NCI-H1105 treated with DMSO at 0.1 percent for 48 hours (cell line): ENCODE results near the gene LCE1C.

Source experiments
- DNase-seq: peaks from one replicate; lab custom pipeline; 2025; lab: John Stamatoyannopoulos, UW

The LCE1C gene

DNA sequence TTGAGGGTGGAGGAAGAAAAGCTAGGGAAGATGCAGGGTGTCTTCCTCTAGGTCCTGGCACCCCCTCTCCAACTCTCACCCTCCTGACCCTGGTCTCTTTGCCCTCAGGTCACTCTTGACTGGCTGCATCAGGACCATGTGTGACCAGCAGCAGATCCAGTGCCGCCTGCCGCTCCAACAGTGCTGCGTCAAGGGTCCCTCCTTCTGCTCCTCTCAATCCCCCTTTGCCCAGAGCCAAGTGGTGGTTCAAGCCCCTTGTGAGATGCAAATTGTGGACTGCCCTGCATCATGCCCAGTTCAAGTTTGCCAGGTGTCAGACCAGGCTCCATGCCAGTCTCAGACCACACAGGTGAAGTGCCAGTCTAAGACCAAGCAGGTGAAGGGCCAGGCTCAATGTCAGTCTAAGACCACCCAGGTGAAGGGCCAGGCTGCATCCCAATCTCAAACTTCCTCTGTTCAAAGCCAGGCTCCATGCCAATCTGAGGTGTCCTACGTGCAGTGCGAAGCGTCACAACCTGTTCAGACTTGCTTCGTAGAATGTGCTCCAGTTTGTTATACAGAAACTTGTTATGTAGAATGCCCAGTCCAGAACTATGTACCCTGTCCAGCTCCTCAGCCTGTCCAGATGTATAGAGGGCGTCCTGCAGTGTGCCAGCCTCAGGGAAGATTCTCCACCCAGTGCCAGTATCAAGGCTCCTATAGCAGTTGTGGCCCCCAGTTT, 46.8 kb downstream of the LCE1C start:
- no peak for DNase-seq

DNA sequence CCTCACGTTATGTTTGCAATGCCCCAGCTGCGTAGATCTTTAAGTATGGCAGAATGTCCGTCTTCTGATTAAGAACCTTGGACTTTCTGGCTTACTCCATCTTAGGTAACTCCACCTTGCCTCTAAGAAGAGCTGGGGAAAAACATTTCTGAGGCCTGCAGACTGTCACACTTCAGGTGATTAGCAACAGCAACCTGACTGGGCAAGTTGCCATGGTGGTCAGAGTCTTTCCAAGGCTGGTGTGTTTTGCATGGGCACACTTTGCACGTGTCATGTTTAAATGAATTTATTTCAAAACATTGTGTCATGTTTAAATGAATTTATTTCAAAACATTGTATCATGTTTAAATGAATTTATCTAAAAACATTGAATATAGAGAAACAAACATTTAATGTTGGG, 47.8 kb downstream of the LCE1C start:
- no peak for DNase-seq

DNA sequence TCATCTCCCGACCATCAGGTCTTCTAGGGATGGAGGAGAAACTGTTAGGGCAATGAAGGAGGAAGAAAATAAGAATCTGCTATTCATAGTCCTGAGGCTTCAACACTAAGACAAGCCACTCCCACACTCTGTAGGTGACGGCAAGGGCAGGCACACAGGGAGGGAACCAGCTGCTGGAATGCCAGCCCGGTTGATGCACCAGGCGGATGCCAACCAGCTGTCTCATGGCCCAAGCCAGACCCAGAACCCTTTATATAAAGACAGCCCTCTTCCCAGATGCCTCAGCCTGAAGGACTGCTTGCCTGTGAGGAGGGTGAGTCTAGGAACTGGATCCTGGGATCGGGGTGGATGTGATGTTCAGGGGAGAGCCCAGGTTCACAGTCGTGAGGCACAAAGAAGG, 48.7 kb downstream of the LCE1C start, which contains the start of gene KPRP:
Gene KPRP (plus strand): TSS at position 279 of the 400 bp plus-strand sequence. CDS start 1,564 bp downstream, outside the sequence.
- no peak for DNase-seq

DNA sequence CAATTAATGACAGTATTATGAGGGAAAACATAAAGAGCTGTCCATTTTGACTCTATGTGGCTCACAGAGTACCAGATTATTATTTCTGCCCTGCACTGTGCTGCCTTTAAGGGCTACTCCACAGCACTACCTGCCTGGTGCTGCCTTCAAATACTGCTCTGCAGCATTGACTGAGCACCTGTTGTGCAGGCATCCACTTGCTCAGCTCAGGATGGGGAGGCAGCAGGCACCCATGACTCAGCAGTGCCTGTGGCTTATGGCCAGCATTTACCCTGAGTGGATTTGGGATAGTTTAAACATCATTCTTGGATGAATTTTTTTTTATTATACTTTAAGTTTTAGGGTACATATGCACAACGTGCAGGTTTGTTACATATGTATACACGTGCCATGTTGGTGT, 49.6 kb downstream of the LCE1C start:
- no peak for DNase-seq
